HEK293 (cell line): Measurements from ENCODE around the gene HDAC10.
A peak's percentile ranks its signal among the peaks of the same experiment; 100 is the strongest.

Experiments used
- CTCF ChIA-PET: fragments of 350-600 bp; formaldehyde crosslinking; extraction: SDS; loops from one replicate; lab custom pipeline; 2021; ENCODE audit warnings: antibody characterized with exemption; lab: Yijun Ruan, JAX
- POLR2A ChIA-PET: fragments of 300-600 bp; formaldehyde crosslinking; extraction: SDS; loops from one replicate; lab custom pipeline; 2020; ENCODE audit warnings: antibody characterized with exemption, inconsistent platforms; lab: Yijun Ruan, JAX
- H3K27ac ChIP-seq: fragments of 200-500 bp; sonication (Bioruptor generic); 2 replicates; pipeline ENCODE4 v1.5.1; 2014; ENCODE audit warnings: low read depth, low read length, control low read depth, inconsistent platforms; ENCODE audit errors: extremely low read depth
- H3K36me3 ChIP-seq, 2 experiments: fragments of 200-500 bp in 1 of 2; sonication (Bioruptor generic) in 1 of 2; 1 replicate in 1 of 2; 2 replicates in 1 of 2; pipeline ENCODE4 v1.5.1; 2014 to 2017; ENCODE audit warnings: inconsistent platforms in 2 of 2, low read length in 2 of 2; ENCODE audit not compliant: control insufficient read depth in 2 of 2, insufficient read depth in 1 of 2
- H3K4me1 ChIP-seq: fragments of 200-500 bp; sonication (Bioruptor generic); 2 replicates; pipeline ENCODE4 v1.5.1; 2014; ENCODE audit warnings: mild to moderate bottlenecking, low read length, inconsistent platforms; ENCODE audit not compliant: control insufficient read depth, insufficient read depth
- H3K4me3 ChIP-seq: 2 replicates; pipeline ENCODE4 v1.5.1; 2011; ENCODE audit warnings: low read depth, mild to moderate bottlenecking, control low read depth, low read length, moderate library complexity
- H3K9me3 ChIP-seq: fragments of 200-500 bp; sonication (Bioruptor generic); 2 replicates; pipeline ENCODE4 v1.5.1; 2014; ENCODE audit warnings: low read depth, low read length, inconsistent platforms; ENCODE audit not compliant: control insufficient read depth, insufficient read depth
- BCL11B ChIP-seq: fragments of 450-650 bp; formaldehyde crosslinking; IDR thresholded peaks from 2 replicates; pipeline ENCODE4 v1.5.1; 2016; ENCODE audit warnings: low read depth, missing biosample characterization, missing genetic modification characterization
- GLIS2 ChIP-seq: fragments of 450-650 bp; formaldehyde crosslinking; IDR thresholded peaks from 2 replicates; pipeline ENCODE4 v1.5.1; 2016; ENCODE audit warnings: missing biosample characterization, missing genetic modification characterization
- HOXD13 ChIP-seq: sonication (generic); formaldehyde crosslinking; IDR thresholded peaks from 2 replicates; pipeline ENCODE4 v1.8.0; 2022; ENCODE audit warnings: missing genetic modification reagents, borderline replicate concordance
- KLF7 ChIP-seq: fragments of 450-650 bp; formaldehyde crosslinking; IDR thresholded peaks from 2 replicates; pipeline ENCODE4 v1.5.1; 2016; ENCODE audit warnings: missing biosample characterization, missing genetic modification characterization, borderline replicate concordance
- MEIS1 ChIP-seq: sonication (generic); formaldehyde crosslinking; IDR thresholded peaks from 2 replicates; pipeline ENCODE4 v1.8.1; 2022; ENCODE audit warnings: missing genetic modification reagents, mild to moderate bottlenecking, borderline replicate concordance
- PATZ1 ChIP-seq: fragments of 450-650 bp; formaldehyde crosslinking; IDR thresholded peaks from 2 replicates; pipeline ENCODE4 v1.5.1; 2016; ENCODE audit warnings: missing biosample characterization, missing genetic modification characterization
- PRDM10 ChIP-seq: fragments of 450-650 bp; formaldehyde crosslinking; IDR thresholded peaks from 2 replicates; pipeline ENCODE4 v1.5.1; 2016; ENCODE audit warnings: missing biosample characterization, missing genetic modification characterization
- ZBTB6 ChIP-seq: fragments of 450-650 bp; formaldehyde crosslinking; IDR thresholded peaks from 2 replicates; pipeline ENCODE4 v1.5.1; 2017; ENCODE audit warnings: missing biosample characterization, missing genetic modification characterization
- ZIC2 ChIP-seq: fragments of 450-650 bp; formaldehyde crosslinking; IDR thresholded peaks from 2 replicates; pipeline ENCODE4 v1.5.1; 2016; ENCODE audit warnings: missing biosample characterization, missing genetic modification characterization
- ZNF10 ChIP-seq: fragments of 450-650 bp; formaldehyde crosslinking; IDR thresholded peaks from 2 replicates; pipeline ENCODE4 v1.5.1; 2017; ENCODE audit warnings: missing biosample characterization, missing genetic modification characterization
- ZNF114 ChIP-seq: fragments of 450-650 bp; formaldehyde crosslinking; IDR thresholded peaks from 2 replicates; pipeline ENCODE4 v1.5.0; 2017; ENCODE audit warnings: missing biosample characterization, missing genetic modification characterization
- ZNF23 ChIP-seq: fragments of 450-650 bp; formaldehyde crosslinking; IDR thresholded peaks from 2 replicates; pipeline ENCODE4 v1.5.1; 2016; ENCODE audit warnings: missing biosample characterization, missing genetic modification characterization, borderline replicate concordance
- ZNF292 ChIP-seq: fragments of 450-650 bp; formaldehyde crosslinking; IDR thresholded peaks from 2 replicates; pipeline ENCODE4 v1.5.1; 2016; ENCODE audit warnings: low read depth, missing biosample characterization, missing genetic modification characterization, borderline replicate concordance
- ZNF501 ChIP-seq: fragments of 450-650 bp; formaldehyde crosslinking; IDR thresholded peaks from 2 replicates; pipeline ENCODE4 v1.5.1; 2016; ENCODE audit warnings: missing biosample characterization, missing genetic modification characterization
- ZNF561 ChIP-seq: fragments of 450-650 bp; IDR thresholded peaks from 2 replicates; pipeline ENCODE4 v1.5.1; 2018; ENCODE audit warnings: missing biosample characterization, missing genetic modification characterization, borderline replicate concordance
- ZNF791 ChIP-seq: fragments of 450-650 bp; formaldehyde crosslinking; IDR thresholded peaks from 2 replicates; pipeline ENCODE4 v1.5.1; 2016; ENCODE audit warnings: missing biosample characterization, missing genetic modification characterization

Gene HDAC10

GRCh38 chr22:50267591-50268390 lies 16.7 kb upstream of the HDAC10 start:
- H3K27ac ChIP-seq = no peak overlapping the region
- CTCF ChIA-PET = interaction anchor here (0.7 to 2.4 kb wide), 4 partner anchors 15 to 170 kb away, joined by 3 to 5 read pairs (median 3); no protein-coding TSS in a partner anchor
- no peak for TF ChIP-seq ZNF292
- TF ChIP-seq ZIC2 (tag by site-specific recombination) = 0 out of 2 replicates have a peak, but pooled peaks have one; percentile 8
- TF ChIP-seq ZNF791 (tag by site-specific recombination) = no peak
- peak; percentile 46 for TF ChIP-seq GLIS2
- no peak for TF ChIP-seq MEIS1 (CRISPR knock-in tag)
- TF ChIP-seq, all 188 proteins: peak for 2
- Histone ChIP-seq H3K9me3 (no peaks in the 10 kb centered on the region), H3K4me1 (peaks cover 16% of the 10 kb centered on the region), H3K4me3 (no peak overlapping the region), H3K36me3 (no peaks in the 10 kb centered on the region)
- POLR2A ChIA-PET = interaction anchor here (0.6 kb wide), 1 partner anchor 15 kb away, joined by 3 read pairs; no protein-coding TSS in a partner anchor

- ChIA-PET POLR2A (interaction anchor here (0.6 kb wide), 2 partner anchors 14 to 28 kb away, joined by 3 to 5 read pairs; no protein-coding TSS in a partner anchor), CTCF (interaction anchor here (2.4 kb wide), 1 partner anchor 14 kb away, joined by 5 read pairs; no protein-coding TSS in a partner anchor)
- Histone ChIP-seq H3K4me1 (peaks cover 22% of the 10 kb centered on the region), H3K4me3 (no peak overlapping the region), H3K27ac (no peak overlapping the region), H3K36me3 (no peaks in the 10 kb centered on the region), H3K9me3 (no peaks in the 10 kb centered on the region)
- TF ChIP-seq BCL11B (tag by site-specific recombination) (peak; percentile 28; the same call in 1 of the 2 replicates), ZNF561 (tag by site-specific recombination) (no peak), ZNF501 (tag by site-specific recombination) (no peak), ZBTB6 (0 out of 2 replicates have a peak, but pooled peaks have one; percentile 13), ZNF23 (tag by site-specific recombination) (no peak), PRDM10 (tag by site-specific recombination) (no peak), KLF7 (tag by site-specific recombination) (no peak), GLIS2 (no peak), PATZ1 (tag by site-specific recombination) (no peak), ZNF114 (tag by site-specific recombination) (no peak), ZNF10 (tag by site-specific recombination) (no peak), HOXD13 (CRISPR knock-in tag) (no peak)
- TF ChIP-seq, all 188 proteins: peak for 2
Measured at GRCh38 chr22:50266994-50267393, 15.9 kb upstream of the HDAC10 start.
